CD8-positive, alpha-beta memory T cell (primary cell): ENCODE data around the gene NPTN. TPM values are rescaled to one million over a fixed set of nuclear protein-coding genes. Genes with fewer than 3 reads are reported as not detected.

ENCODE experiments used
- CTCF ChIA-PET: fragments of 350-600 bp; sonication (Branson Sonifier 250); formaldehyde crosslinking; loops from one replicate; lab custom pipeline; 2021; ENCODE audit warnings: antibody characterized with exemption; lab: Charles Lee
- POLR2A ChIA-PET: fragments of 350-600 bp; sonication (Branson Sonifier 250); formaldehyde crosslinking; loops from one replicate; lab custom pipeline; 2021; ENCODE audit warnings: antibody characterized with exemption; lab: Charles Lee
- DNase-seq, 5 donors: peaks; one replicate each; pipeline versions ENCODE4 v3.0.0 to v3.0.0-alpha.2; 2020 to 2022; ENCODE audit warnings: mixed read lengths in 1 of 5
- H3K27ac ChIP-seq: one replicate; pipeline ENCODE4 v1.7.0; 2013; ENCODE audit warnings: low read depth, mild to moderate bottlenecking, low read length, moderate library complexity
- H3K27me3 ChIP-seq: 2 replicates; pipeline ENCODE4 v1.7.0; 2013; ENCODE audit warnings: low read length, mild to moderate bottlenecking; ENCODE audit not compliant: insufficient read depth, poor library complexity, severe bottlenecking
- H3K36me3 ChIP-seq: 2 replicates; pipeline ENCODE4 v1.7.0; 2013; ENCODE audit warnings: mild to moderate bottlenecking, low read length, moderate library complexity; ENCODE audit not compliant: insufficient read depth
- H3K4me1 ChIP-seq: 2 replicates; pipeline ENCODE4 v1.7.0; 2013; ENCODE audit warnings: mild to moderate bottlenecking, low read length, moderate library complexity; ENCODE audit not compliant: insufficient read depth
- H3K4me3 ChIP-seq: 2 replicates; pipeline ENCODE4 v1.7.0; 2013; ENCODE audit warnings: mild to moderate bottlenecking, low read length
- H3K9me3 ChIP-seq: 2 replicates; pipeline ENCODE4 v1.7.0; 2013; ENCODE audit warnings: mild to moderate bottlenecking, low read length
- H3K27ac Mint-ChIP-seq, 8 donors: one replicate each; pipeline ENCODE4 v1.8.0; 2020 to 2021; ENCODE audit warnings: mixed read lengths in 8 of 8, mild to moderate bottlenecking in 6 of 8, inconsistent platforms in 3 of 8, moderate library complexity in 3 of 8
- H3K27me3 Mint-ChIP-seq, 2 donors: one replicate each; pipeline ENCODE4 v1.8.0; 2020 to 2021; ENCODE audit warnings: mixed read lengths in 2 of 2, mild to moderate bottlenecking in 1 of 2, moderate library complexity in 1 of 2
- H3K36me3 Mint-ChIP-seq, 3 donors: one replicate each; pipeline ENCODE4 v1.8.0; 2020 to 2021; ENCODE audit warnings: mixed read lengths in 3 of 3, inconsistent platforms in 1 of 3, mild to moderate bottlenecking in 1 of 3
- H3K4me1 Mint-ChIP-seq, 3 donors: one replicate each; pipeline ENCODE4 v1.8.0; 2020 to 2021; ENCODE audit warnings: mixed read lengths in 3 of 3, inconsistent platforms in 1 of 3, mild to moderate bottlenecking in 1 of 3
- H3K4me3 Mint-ChIP-seq, 7 donors: one replicate each; pipeline ENCODE4 v1.8.0; 2020 to 2021; ENCODE audit warnings: mixed read lengths in 7 of 7, mild to moderate bottlenecking in 6 of 7, moderate library complexity in 4 of 7, inconsistent platforms in 2 of 7
- H3K9me3 Mint-ChIP-seq, 5 donors: one replicate each; pipeline ENCODE4 v1.8.0; 2020 to 2022; ENCODE audit warnings: mixed read lengths in 5 of 5, mild to moderate bottlenecking in 3 of 5, moderate library complexity in 2 of 5, inconsistent platforms in 1 of 5
- polyA plus RNA-seq: library from polyadenylated mRNA; unstranded; fragments of 300-500 nt; fragmentation: Illumina TruSeq; gene quantifications from one replicate; pipeline ENCODE4 v1.2.3, GENCODE V29; 2021
- total RNA-seq, 2 experiments: library from RNA; stranded (reverse); gene quantifications; one replicate each; pipeline ENCODE4 v1.2.3, GENCODE V29; 2021

The NPTN gene
- total and polyA plus RNA-seq, 3 experiments from 2014 or later: 46.1 to 58.5 (median 55.8) TPM

DNA sequence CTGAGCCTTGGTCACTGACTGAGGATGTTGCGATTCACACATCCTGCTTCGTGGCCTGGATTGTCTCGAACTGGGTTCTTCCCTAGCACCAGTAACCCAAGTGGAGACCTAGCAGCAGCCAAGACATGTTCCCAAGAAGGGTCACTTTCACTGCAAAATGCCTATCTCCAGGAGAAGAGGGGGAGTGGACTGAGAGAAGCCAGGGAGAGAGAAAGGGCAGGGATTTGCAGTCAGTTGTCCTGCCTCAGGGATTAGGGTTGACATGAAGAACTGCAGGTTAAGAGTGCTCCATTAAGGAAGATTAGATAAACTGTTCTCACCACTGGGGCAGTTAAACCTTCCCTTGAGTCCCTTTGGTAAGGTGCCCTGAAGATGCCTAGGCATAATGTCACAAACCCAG, 45.3 kb upstream of the NPTN start:
- CTCF ChIA-PET: interaction anchor here (1.8 to 7.8 kb wide), 2 partner anchors 10 to 20 kb away, joined by 12 to 161 read pairs; no protein-coding TSS in a partner anchor
- Histone ChIP-seq H3K9me3 (no peaks in the 10 kb centered on the region), H3K4me3 (no peak overlapping the region), H3K36me3 (no peaks in the 10 kb centered on the region), H3K4me1 (no peaks in the 10 kb centered on the region), H3K27me3 (no peaks in the 10 kb centered on the region), H3K27ac (no peak overlapping the region)
- Mint-ChIP-seq H3K27me3 (peaks cover 16 to 37% of the 10 kb centered on the region in 2 donors), H3K9me3 (no peaks in the 10 kb centered on the region), H3K36me3 (no peaks in the 10 kb centered on the region), H3K4me3 (no peak overlapping the region), H3K27ac (no peak overlapping the region), H3K4me1 (peaks cover 0 to 5% (median 0%) of the 10 kb centered on the region in 3 donors)
- POLR2A ChIA-PET: no interaction called here
- DNase-seq: no peak

DNA sequence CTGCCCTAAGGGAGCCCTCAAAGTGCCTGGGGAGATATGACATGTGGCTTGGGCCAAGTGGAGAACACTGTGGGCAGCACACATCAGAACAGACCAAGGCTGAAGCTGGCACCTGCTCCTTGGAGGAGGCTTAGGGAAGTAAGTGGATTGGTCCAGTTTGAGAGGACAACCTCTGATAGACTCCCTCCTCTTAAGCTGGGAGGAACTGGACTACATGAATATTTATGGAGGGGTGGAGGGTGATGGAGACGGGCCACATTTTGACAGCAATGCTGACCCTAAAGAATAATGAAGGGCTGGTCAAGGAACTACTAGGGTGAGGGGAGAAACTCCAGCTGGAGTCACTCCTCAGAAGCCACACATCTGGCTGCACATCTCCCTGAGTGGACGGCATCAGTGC, 44.5 kb upstream of the NPTN start:
- H3K4me3 Mint-ChIP-seq: no peak overlapping the region
- Histone ChIP-seq H3K9me3 (no peaks in the 10 kb centered on the region), H3K27me3 (no peaks in the 10 kb centered on the region), H3K27ac (no peak overlapping the region), H3K4me1 (no peaks in the 10 kb centered on the region), H3K4me3 (no peak overlapping the region), H3K36me3 (no peaks in the 10 kb centered on the region)
- no peak overlapping the region for H3K27ac Mint-ChIP-seq
- H3K4me1 Mint-ChIP-seq: no peaks in the 10 kb centered on the region
- ChIA-PET CTCF (interaction anchor here (1.0 to 7.8 kb wide), 9 partner anchors 9 to 45 kb away, joined by 3 to 161 read pairs (median 7); partner anchors contain the start of gene NPTN), POLR2A (no interaction called here)
- no peak for DNase-seq
- H3K36me3 Mint-ChIP-seq: no peaks in the 10 kb centered on the region
- H3K9me3 Mint-ChIP-seq: no peaks in the 10 kb centered on the region
- H3K27me3 Mint-ChIP-seq: peaks cover 16 to 36% of the 10 kb centered on the region in 2 donors

DNA sequence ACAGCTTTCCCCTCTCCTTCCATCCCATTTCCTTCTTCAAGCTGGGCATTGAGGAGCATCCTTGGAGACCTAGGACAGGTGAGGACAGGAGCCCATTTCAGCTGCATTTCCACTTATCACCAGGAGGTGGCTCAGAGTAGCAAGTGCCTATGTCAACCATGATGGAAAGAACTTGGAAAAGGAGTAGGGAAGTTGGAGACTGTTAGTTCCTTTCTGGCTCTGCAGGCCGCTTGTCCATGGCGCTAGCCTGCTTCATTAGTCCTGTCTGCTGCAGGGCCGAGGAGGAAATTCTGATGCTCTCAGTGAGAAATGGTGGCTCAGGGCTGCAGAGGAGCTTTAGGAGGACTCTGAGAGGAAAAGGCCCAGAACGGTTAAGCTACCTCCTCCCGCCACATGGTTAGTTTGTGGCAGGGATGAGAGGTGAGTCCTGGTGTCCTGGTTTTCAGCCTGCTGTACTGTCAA, 44.0 kb upstream of the NPTN start:
- Histone ChIP-seq H3K9me3 (no peaks in the 10 kb centered on the region), H3K4me1 (no peaks in the 10 kb centered on the region), H3K27ac (no peak overlapping the region), H3K4me3 (no peak overlapping the region), H3K36me3 (no peaks in the 10 kb centered on the region), H3K27me3 (no peaks in the 10 kb centered on the region)
- Mint-ChIP-seq H3K27ac (no peak overlapping the region), H3K4me3 (no peak overlapping the region), H3K27me3 (peaks cover 14 to 37% of the 10 kb centered on the region in 2 donors), H3K4me1 (no peaks in the 10 kb centered on the region), H3K36me3 (no peaks in the 10 kb centered on the region), H3K9me3 (no peaks in the 10 kb centered on the region)
- DNase-seq: peak; percentile 28 to 60 (median 43)
- ChIA-PET CTCF (interaction anchor here (0.7 to 7.8 kb wide), 11 partner anchors 9 to 233 kb away, joined by 3 to 161 read pairs (median 5); partner anchors contain the start of gene NPTN), POLR2A (no interaction called here)

DNA sequence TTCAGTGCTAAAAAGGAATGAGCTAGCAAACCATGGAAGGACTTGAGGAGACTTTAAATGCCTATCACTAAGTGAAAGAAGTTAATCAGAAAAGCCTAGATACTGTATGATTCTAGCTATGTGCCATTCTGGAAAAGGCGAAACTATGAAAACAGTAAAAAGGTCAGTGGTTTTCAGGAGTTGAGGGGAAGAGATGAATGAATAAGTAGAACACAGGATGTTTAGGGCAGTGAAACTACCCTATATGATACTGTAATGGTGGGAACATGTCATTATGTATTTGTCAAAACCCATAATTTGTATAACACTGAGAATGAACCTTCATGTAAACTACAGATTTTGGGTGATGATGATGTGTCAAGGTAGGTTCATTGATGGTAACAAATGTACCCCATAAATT, 41.4 kb upstream of the NPTN start:
- POLR2A ChIA-PET: no interaction called here
- DNase-seq: no peak
- Histone ChIP-seq H3K9me3 (no peaks in the 10 kb centered on the region), H3K27me3 (peaks cover 8% of the 10 kb centered on the region), H3K4me3 (no peak overlapping the region), H3K4me1 (no peaks in the 10 kb centered on the region), H3K36me3 (no peaks in the 10 kb centered on the region), H3K27ac (no peak overlapping the region)
- H3K27ac Mint-ChIP-seq: peak overlapping the region in 1 of 8 donors; percentile 10
- no peak overlapping the region for H3K4me3 Mint-ChIP-seq
- no peaks in the 10 kb centered on the region for H3K9me3 Mint-ChIP-seq
- CTCF ChIA-PET: interaction anchor here (0.6 kb wide), 1 partner anchor 29 kb away, joined by 3 read pairs; no protein-coding TSS in a partner anchor
- H3K36me3 Mint-ChIP-seq: peaks cover 0 to 1% (median 0%) of the 10 kb centered on the region in 3 donors
- peaks cover 31 to 43% of the 10 kb centered on the region in 2 donors for H3K27me3 Mint-ChIP-seq
- H3K4me1 Mint-ChIP-seq: no peaks in the 10 kb centered on the region

DNA sequence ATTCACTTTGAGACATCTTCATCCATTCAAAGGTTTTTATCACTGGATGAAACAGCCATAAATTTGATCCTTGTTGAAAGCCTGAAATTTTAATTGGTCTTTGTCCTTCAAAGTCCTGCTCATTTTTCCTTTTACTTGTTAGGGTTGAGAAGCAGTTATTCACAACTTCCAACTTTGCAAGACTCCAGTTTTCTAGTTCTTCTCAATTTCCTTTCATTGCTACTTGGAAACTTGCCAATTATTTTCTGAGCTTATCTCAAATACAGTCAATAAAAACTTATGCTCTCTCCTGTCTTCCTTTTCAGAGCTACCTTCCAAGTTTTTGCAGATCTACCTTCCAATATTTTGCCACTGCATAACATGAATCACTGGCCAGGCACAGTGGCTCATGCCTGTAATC, 27.3 kb upstream of the NPTN start:
- H3K27me3 Mint-ChIP-seq: peaks cover 21 to 39% of the 10 kb centered on the region in 2 donors
- POLR2A ChIA-PET: no interaction called here
- Histone ChIP-seq H3K36me3 (no peaks in the 10 kb centered on the region), H3K4me3 (no peak overlapping the region), H3K27me3 (peaks cover 11% of the 10 kb centered on the region), H3K27ac (no peak overlapping the region), H3K9me3 (no peaks in the 10 kb centered on the region), H3K4me1 (no peaks in the 10 kb centered on the region)
- no peak overlapping the region for H3K4me3 Mint-ChIP-seq
- CTCF ChIA-PET: interaction anchor here (0.7 to 1.8 kb wide), 3 partner anchors 16 to 40 kb away, joined by 3 to 6 read pairs (median 3); no protein-coding TSS in a partner anchor
- H3K9me3 Mint-ChIP-seq: peaks cover 0 to 5% (median 0%) of the 10 kb centered on the region in 5 donors
- H3K4me1 Mint-ChIP-seq: peaks cover 3 to 9% (median 4%) of the 10 kb centered on the region in 3 donors
- DNase-seq: no peak
- no peak overlapping the region for H3K27ac Mint-ChIP-seq
- H3K36me3 Mint-ChIP-seq: peaks cover 0 to 1% (median 0%) of the 10 kb centered on the region in 3 donors

DNA sequence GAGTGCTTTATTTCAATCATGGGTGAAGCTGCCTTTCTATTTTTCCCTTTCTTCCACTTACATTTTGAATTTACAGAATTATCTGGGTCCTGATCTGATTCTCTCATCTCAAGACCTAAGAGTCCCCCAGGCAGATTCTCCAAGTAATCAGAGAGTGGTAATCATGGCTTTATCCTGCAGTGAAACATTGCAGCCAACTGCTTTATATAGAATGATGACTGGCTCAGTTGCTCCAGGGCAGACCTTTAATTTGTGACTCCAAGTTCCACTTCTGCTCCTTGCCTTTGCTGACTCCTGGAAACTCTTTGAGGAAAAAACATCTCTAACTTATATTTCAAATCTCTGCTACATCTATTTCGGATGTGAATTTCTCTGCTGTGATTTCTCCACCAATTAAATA, 25.5 kb upstream of the NPTN start:
- H3K27me3 Mint-ChIP-seq: peaks cover 15 to 47% of the 10 kb centered on the region in 2 donors
- ChIA-PET CTCF (no interaction called here), POLR2A (no interaction called here)
- no peaks in the 10 kb centered on the region for H3K4me1 ChIP-seq
- H3K27ac Mint-ChIP-seq: no peak overlapping the region
- H3K4me1 Mint-ChIP-seq: peaks cover 3 to 9% (median 4%) of the 10 kb centered on the region in 3 donors
- peaks cover 0 to 5% (median 0%) of the 10 kb centered on the region in 5 donors for H3K9me3 Mint-ChIP-seq
- no peak overlapping the region for H3K4me3 Mint-ChIP-seq
- H3K4me3 ChIP-seq: no peak overlapping the region
- no peaks in the 10 kb centered on the region for H3K9me3 ChIP-seq
- no peak overlapping the region for H3K27ac ChIP-seq
- DNase-seq: no peak
- H3K36me3 Mint-ChIP-seq: peaks cover 0 to 1% (median 0%) of the 10 kb centered on the region in 3 donors
- peaks cover 11% of the 10 kb centered on the region for H3K27me3 ChIP-seq
- H3K36me3 ChIP-seq: no peaks in the 10 kb centered on the region

DNA sequence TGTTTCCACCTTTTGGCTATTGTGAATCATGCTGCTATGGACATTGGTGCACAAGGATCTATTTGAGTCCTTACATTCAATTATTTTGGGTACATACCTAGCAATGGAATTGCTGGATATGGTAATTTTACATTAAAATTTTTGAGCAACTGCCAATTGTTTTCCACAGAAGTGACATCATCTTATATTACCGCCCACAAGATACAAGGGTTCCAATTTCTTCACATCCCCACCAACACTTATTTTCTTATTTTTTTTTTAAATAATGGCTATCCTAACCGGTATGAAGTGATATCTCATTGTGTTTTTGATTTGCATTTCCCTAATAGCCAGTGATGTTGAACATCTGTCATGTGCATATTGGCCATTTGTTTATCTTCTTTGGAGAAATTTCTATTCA, 22.5 kb upstream of the NPTN start:
- CTCF ChIA-PET: no interaction called here
- no peak overlapping the region for H3K27ac ChIP-seq
- Mint-ChIP-seq H3K4me1 (peaks cover 3 to 8% (median 4%) of the 10 kb centered on the region in 3 donors), H3K4me3 (no peak overlapping the region), H3K9me3 (peaks cover 0 to 4% (median 2%) of the 10 kb centered on the region in 5 donors), H3K27me3 (peaks cover 15 to 47% of the 10 kb centered on the region in 2 donors), H3K36me3 (peaks cover 0 to 1% (median 0%) of the 10 kb centered on the region in 3 donors), H3K27ac (no peak overlapping the region)
- H3K4me1 ChIP-seq: no peaks in the 10 kb centered on the region
- H3K4me3 ChIP-seq: no peak overlapping the region
- H3K27me3 ChIP-seq: peaks cover 11% of the 10 kb centered on the region
- POLR2A ChIA-PET: no interaction called here
- H3K9me3 ChIP-seq: no peaks in the 10 kb centered on the region
- no peaks in the 10 kb centered on the region for H3K36me3 ChIP-seq
- no peak for DNase-seq

DNA sequence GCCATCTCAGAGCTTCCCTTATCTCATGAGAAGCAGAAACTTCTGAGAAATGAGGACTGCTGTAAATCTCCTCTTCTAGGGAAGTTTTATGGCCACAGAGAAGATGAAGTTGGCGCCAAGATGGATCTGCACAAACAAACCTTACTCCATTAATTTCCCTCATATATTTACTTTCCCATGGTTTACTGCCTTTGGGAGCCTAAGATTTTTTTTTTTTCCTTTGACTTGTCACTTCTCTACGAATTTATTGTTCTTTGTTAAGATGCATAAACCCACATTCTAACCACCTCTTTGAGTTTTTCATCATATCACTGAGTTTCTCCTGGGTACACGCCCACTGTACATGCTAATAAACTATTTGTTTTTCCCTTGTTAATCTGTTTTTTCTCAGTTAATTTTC, 21.5 kb upstream of the NPTN start:
- Mint-ChIP-seq H3K27ac (no peak overlapping the region), H3K4me3 (no peak overlapping the region), H3K36me3 (peaks cover 0 to 1% (median 0%) of the 10 kb centered on the region in 3 donors), H3K27me3 (peaks cover 9 to 52% of the 10 kb centered on the region in 2 donors), H3K4me1 (no peaks in the 10 kb centered on the region), H3K9me3 (peaks cover 0 to 4% (median 2%) of the 10 kb centered on the region in 5 donors)
- H3K36me3 ChIP-seq: no peaks in the 10 kb centered on the region
- POLR2A ChIA-PET: no interaction called here
- H3K27me3 ChIP-seq: peaks cover 5% of the 10 kb centered on the region
- CTCF ChIA-PET: no interaction called here
- no peak overlapping the region for H3K27ac ChIP-seq
- DNase-seq: no peak
- H3K4me3 ChIP-seq: no peak overlapping the region
- no peaks in the 10 kb centered on the region for H3K4me1 ChIP-seq
- H3K9me3 ChIP-seq: no peaks in the 10 kb centered on the region
